ENCODE results near the gene RNF169. TPM values are rescaled to one million over a fixed set of nuclear protein-coding genes. Genes with fewer than 3 reads are reported as not detected.

The RNF169 gene
- total RNA-seq, 1 donor from 2014 or later = 20.9 TPM

GRCh38 chr11:74847395-74847794, 98.7 kb downstream of the RNF169 start:
- H3K4me1 ChIP-seq = no peaks in the 10 kb centered on the region
- no peaks in the 10 kb centered on the region for H3K27me3 ChIP-seq
- H3K27ac ChIP-seq = no peak overlapping the region
- intact Hi-C loops (cut with DNase I) = no loop called here
- no peaks in the 10 kb centered on the region for H3K9me3 ChIP-seq
- TF ChIP-seq CTCF (IDR thresholded peaks at IDR 0.05) = no peak
- no peak for TF ChIP-seq POLR2A (IDR thresholded peaks at IDR 0.05)
- TF ChIP-seq POLR2AphosphoS5 (IDR thresholded peaks at IDR 0.05; ENCODE audit: insufficient read depth in 1 of 2, low read depth in 1 of 2) = no peak
- no peak overlapping the region for H3K4me3 ChIP-seq
- H3K36me3 ChIP-seq = peaks cover 0 to 14% of the 10 kb centered on the region in 2 donors
- no peak for DNase-seq (ENCODE audit: extremely low spot score in 2 of 2)

- Histone ChIP-seq H3K36me3 (peaks cover 0 to 13% of the 10 kb centered on the region in 2 donors), H3K4me3 (no peak overlapping the region), H3K4me1 (no peaks in the 10 kb centered on the region), H3K27me3 (no peaks in the 10 kb centered on the region), H3K27ac (no peak overlapping the region), H3K9me3 (no peaks in the 10 kb centered on the region)
- DNase-seq (ENCODE audit: extremely low spot score in 2 of 2) = no peak
- TF ChIP-seq CTCF (IDR thresholded peaks at IDR 0.05) = no peak
- no peak for TF ChIP-seq POLR2A (IDR thresholded peaks at IDR 0.05)
- no peak for TF ChIP-seq POLR2AphosphoS5 (IDR thresholded peaks at IDR 0.05; ENCODE audit: insufficient read depth in 1 of 2, low read depth in 1 of 2)
- intact Hi-C loops (cut with DNase I) = no loop called here
Observed at GRCh38 chr11:74847895-74848294, 99.2 kb downstream of the RNF169 start.

GRCh38 chr11:74849525-74850391, 101.1 kb downstream of the RNF169 start:
- H3K27me3 ChIP-seq = no peaks in the 10 kb centered on the region
- no peak for DNase-seq (ENCODE audit: extremely low spot score in 2 of 2)
- H3K36me3 ChIP-seq = peaks cover 0 to 5% of the 10 kb centered on the region in 2 donors
- no peak for TF ChIP-seq CTCF (IDR thresholded peaks at IDR 0.05)
- TF ChIP-seq POLR2A (IDR thresholded peaks at IDR 0.05) = no peak
- no peak for TF ChIP-seq POLR2AphosphoS5 (IDR thresholded peaks at IDR 0.05; ENCODE audit: insufficient read depth in 1 of 2, low read depth in 1 of 2)
- intact Hi-C loops (cut with DNase I) = no loop called here
- no peaks in the 10 kb centered on the region for H3K9me3 ChIP-seq
- H3K4me3 ChIP-seq = no peak overlapping the region
- no peaks in the 10 kb centered on the region for H3K4me1 ChIP-seq
- H3K27ac ChIP-seq = no peak overlapping the region

GRCh38 chr11:74853223-74853622, 104.6 kb downstream of the RNF169 start:
- DNase-seq (ENCODE audit: extremely low spot score in 2 of 2) = no peak
- TF ChIP-seq CTCF (IDR thresholded peaks at IDR 0.05) (no peak), POLR2A (IDR thresholded peaks at IDR 0.05) (no peak), POLR2AphosphoS5 (IDR thresholded peaks at IDR 0.05; ENCODE audit: insufficient read depth in 1 of 2, low read depth in 1 of 2) (no peak)
- H3K27ac ChIP-seq = no peak overlapping the region
- H3K9me3 ChIP-seq = no peaks in the 10 kb centered on the region
- no peaks in the 10 kb centered on the region for H3K4me1 ChIP-seq
- intact Hi-C loops (cut with DNase I) = no loop called here
- no peaks in the 10 kb centered on the region for H3K27me3 ChIP-seq
- no peak overlapping the region for H3K4me3 ChIP-seq
- H3K36me3 ChIP-seq = peaks cover 0 to 14% of the 10 kb centered on the region in 2 donors

GRCh38 chr11:74860743-74861142, 112.1 kb downstream of the RNF169 start:
- Histone ChIP-seq H3K4me3 (no peak overlapping the region), H3K36me3 (peaks cover 3 to 65% of the 10 kb centered on the region in 2 donors), H3K9me3 (peaks cover 4% of the 10 kb centered on the region), H3K27ac (no peak overlapping the region), H3K4me1 (no peaks in the 10 kb centered on the region), H3K27me3 (no peaks in the 10 kb centered on the region)
- no peak for DNase-seq (ENCODE audit: extremely low spot score in 2 of 2)
- intact Hi-C loops (cut with DNase I) = no loop called here
- TF ChIP-seq CTCF (IDR thresholded peaks at IDR 0.05) (no peak), POLR2AphosphoS5 (IDR thresholded peaks at IDR 0.05; ENCODE audit: insufficient read depth in 1 of 2, low read depth in 1 of 2) (no peak), POLR2A (IDR thresholded peaks at IDR 0.05) (no peak)
